Osteocyte (in vitro differentiated cells): ENCODE measurements around the gene RNU7-1. TPM values are rescaled to one million over a fixed set of nuclear protein-coding genes. Genes with fewer than 3 reads are reported as not detected.
A peak's percentile ranks its signal among the peaks of the same experiment; 100 is the strongest.

ENCODE experiments used
- DNase-seq: peaks from one replicate; pipeline ENCODE4 v3.0.0; 2021; ENCODE audit warnings: mixed read lengths; ENCODE audit not compliant: unreplicated experiment; ENCODE audit errors: extremely low spot score
- H3K27ac Mint-ChIP-seq: one replicate; pipeline ENCODE4 v1.8.0; 2021; ENCODE audit warnings: mild to moderate bottlenecking, mixed read lengths; ENCODE audit not compliant: unreplicated experiment
- H3K27me3 Mint-ChIP-seq: one replicate; pipeline ENCODE4 v1.8.0; 2021; ENCODE audit warnings: mixed read lengths; ENCODE audit not compliant: unreplicated experiment
- H3K36me3 Mint-ChIP-seq: one replicate; pipeline ENCODE4 v1.8.0; 2021; ENCODE audit warnings: mixed read lengths; ENCODE audit not compliant: unreplicated experiment
- H3K4me1 Mint-ChIP-seq: one replicate; pipeline ENCODE4 v1.8.0; 2021; ENCODE audit warnings: mixed read lengths; ENCODE audit not compliant: unreplicated experiment
- H3K4me3 Mint-ChIP-seq: one replicate; pipeline ENCODE4 v1.8.0; 2021; ENCODE audit warnings: mild to moderate bottlenecking, moderate library complexity, mixed read lengths; ENCODE audit not compliant: unreplicated experiment
- H3K9me3 Mint-ChIP-seq: one replicate; pipeline ENCODE4 v1.8.0; 2021; ENCODE audit warnings: mixed read lengths; ENCODE audit not compliant: unreplicated experiment
- CTCF ChIP-seq: fragments of 200-600 bp; sonication (generic); IDR thresholded peaks from 2 replicates; pipeline ENCODE4 v1.5.0; 2021; ENCODE audit warnings: antibody characterized with exemption, mild to moderate bottlenecking, moderate library complexity
- total RNA-seq: library from RNA; stranded (reverse); gene quantifications from 2 replicates; pipeline ENCODE4 v1.2.1, GENCODE V29; 2021

Gene RNU7-1
- total RNA-seq, 1 donor from 2014 or later: not detected

DNA sequence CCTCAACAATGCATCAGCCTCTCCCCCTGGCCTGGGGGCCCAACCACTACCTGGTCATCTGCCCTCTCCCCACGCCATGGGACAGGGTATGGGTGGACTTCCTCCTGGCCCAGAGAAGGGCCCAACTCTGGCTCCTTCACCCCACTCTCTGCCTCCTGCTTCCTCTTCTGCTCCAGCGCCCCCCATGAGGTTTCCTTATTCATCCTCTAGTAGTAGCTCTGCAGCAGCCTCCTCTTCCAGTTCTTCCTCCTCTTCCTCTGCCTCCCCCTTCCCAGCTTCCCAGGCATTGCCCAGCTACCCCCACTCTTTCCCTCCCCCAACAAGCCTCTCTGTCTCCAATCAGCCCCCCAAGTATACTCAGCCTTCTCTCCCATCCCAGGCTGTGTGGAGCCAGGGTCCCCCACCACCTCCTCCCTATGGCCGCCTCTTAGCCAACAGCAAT, 7.4 kb upstream of the RNU7-1 start:
- no peak for TF ChIP-seq CTCF
- no peaks in the 10 kb centered on the region for H3K9me3 Mint-ChIP-seq
- H3K27ac Mint-ChIP-seq: peak overlapping the region; percentile 82
- H3K27me3 Mint-ChIP-seq: no peaks in the 10 kb centered on the region
- H3K4me1 Mint-ChIP-seq: peaks cover 45% of the 10 kb centered on the region
- H3K36me3 Mint-ChIP-seq: peaks cover 32% of the 10 kb centered on the region
- no peak for DNase-seq
- H3K4me3 Mint-ChIP-seq: peak overlapping the region; percentile 78

DNA sequence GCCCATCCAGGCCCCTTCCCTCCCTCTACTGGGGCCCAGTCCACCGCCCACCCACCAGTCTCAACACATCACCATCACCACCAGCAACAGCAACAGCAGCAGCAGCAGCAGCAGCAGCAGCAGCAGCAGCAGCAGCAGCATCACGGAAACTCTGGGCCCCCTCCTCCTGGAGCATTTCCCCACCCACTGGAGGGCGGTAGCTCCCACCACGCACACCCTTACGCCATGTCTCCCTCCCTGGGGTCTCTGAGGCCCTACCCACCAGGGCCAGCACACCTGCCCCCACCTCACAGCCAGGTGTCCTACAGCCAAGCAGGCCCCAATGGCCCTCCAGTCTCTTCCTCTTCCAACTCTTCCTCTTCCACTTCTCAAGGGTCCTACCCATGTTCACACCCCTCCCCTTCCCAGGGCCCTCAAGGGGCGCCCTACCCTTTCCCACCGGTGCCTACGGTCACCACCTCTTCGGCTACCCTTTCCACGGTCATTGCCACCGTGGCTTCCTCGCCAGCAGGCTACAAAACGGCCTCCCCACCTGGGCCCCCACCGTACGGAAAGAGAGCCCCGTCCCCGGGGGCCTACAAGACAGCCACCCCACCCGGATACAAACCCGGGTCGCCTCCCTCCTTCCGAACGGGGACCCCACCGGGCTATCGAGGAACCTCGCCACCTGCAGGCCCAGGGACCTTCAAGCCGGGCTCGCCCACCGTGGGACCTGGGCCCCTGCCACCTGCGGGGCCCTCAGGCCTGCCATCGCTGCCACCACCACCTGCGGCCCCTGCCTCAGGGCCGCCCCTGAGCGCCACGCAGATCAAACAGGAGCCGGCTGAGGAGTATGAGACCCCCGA, 6.8 kb upstream of the RNU7-1 start:
- no peak for TF ChIP-seq CTCF
- Mint-ChIP-seq H3K9me3 (no peaks in the 10 kb centered on the region), H3K4me3 (peak overlapping the region; percentile 78), H3K27ac (peak overlapping the region; percentile 82), H3K27me3 (no peaks in the 10 kb centered on the region), H3K36me3 (peaks cover 32% of the 10 kb centered on the region), H3K4me1 (peaks cover 46% of the 10 kb centered on the region)
- DNase-seq: no peak

DNA sequence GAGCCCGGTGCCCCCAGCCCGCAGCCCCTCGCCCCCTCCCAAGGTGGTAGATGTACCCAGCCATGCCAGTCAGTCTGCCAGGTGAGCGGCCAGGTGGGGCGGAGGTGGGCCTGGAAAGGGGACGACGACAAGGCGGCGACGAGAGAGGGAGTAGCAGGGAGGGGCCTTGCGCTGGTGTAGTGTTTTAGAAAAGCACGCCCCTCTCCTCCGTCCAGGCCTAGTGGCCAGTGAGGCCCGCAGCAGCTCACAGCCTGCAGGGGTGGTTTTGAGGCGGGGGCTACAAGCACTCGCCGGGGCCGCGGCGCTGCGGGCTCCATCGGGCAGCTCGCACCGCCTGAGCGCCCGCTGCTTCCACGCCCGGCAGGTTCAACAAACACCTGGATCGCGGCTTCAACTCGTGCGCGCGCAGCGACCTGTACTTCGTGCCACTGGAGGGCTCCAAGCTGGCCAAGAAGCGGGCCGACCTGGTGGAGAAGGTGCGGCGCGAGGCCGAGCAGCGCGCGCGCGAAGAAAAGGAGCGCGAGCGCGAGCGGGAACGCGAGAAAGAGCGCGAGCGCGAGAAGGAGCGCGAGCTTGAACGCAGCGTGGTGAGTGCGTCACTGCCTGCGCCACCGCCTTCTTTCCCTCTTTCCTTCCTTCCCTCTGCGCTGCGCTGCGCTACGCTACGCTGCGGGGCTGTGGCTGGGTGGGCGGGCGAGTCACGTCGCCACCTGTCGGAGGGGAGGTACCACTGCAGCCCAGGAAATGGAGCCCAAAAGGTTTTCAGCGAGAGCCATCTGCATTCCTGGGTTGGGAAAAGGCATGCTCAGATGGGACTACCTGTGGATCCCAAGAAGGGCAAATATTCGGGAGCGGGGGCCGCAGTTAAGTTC, 5.9 kb upstream of the RNU7-1 start:
- Mint-ChIP-seq H3K9me3 (no peaks in the 10 kb centered on the region), H3K36me3 (peaks cover 32% of the 10 kb centered on the region), H3K4me1 (peaks cover 45% of the 10 kb centered on the region), H3K27me3 (no peaks in the 10 kb centered on the region), H3K4me3 (peak overlapping the region; percentile 78), H3K27ac (peak overlapping the region; percentile 82)
- DNase-seq: peak; percentile 97
- peak; percentile 93 for TF ChIP-seq CTCF

- Mint-ChIP-seq H3K27ac (peak overlapping the region; percentile 82), H3K4me3 (peak overlapping the region; percentile 78), H3K9me3 (no peaks in the 10 kb centered on the region), H3K36me3 (peaks cover 30% of the 10 kb centered on the region), H3K27me3 (no peaks in the 10 kb centered on the region), H3K4me1 (peaks cover 48% of the 10 kb centered on the region)
- TF ChIP-seq CTCF: no peak
- no peak for DNase-seq
Measured at GRCh38 chr12:6938353-6939190, 5.0 kb upstream of the RNU7-1 start.
